GM19023 (cell line): Measurements from ENCODE around the gene UBR3.

Source experiments
- ATAC-seq: cut with Tn5 transposase; IDR thresholded peaks from one replicate; pipeline ENCODE4 v1.9.1; 2021; ENCODE audit warnings: mild to moderate bottlenecking, moderate library complexity; ENCODE audit not compliant: unreplicated experiment

UBR3 gene

DNA sequence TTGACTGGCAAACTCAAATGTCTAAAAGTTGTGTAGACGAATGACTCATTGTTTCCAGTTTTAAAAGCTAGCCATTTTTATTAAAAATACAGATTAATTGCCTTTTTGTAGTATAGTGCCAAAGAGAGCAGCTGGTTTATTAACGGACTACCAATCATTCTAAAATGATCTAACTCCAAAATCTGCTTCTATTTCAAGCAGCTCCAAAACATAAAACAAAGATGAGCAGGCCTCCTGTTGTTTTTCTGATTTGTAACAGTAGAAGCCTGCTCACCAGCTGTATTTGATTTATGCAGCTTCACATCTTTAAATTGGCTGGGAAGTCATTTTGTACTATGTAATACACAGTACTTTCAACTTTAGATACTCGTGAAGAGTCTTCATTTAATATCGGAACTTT lies 171.8 kb downstream of the UBR3 start:
- no peak for ATAC-seq

GRCh38 chr2:170002096-170002495 lies 174.8 kb downstream of the UBR3 start:
- ATAC-seq = no peak

DNA sequence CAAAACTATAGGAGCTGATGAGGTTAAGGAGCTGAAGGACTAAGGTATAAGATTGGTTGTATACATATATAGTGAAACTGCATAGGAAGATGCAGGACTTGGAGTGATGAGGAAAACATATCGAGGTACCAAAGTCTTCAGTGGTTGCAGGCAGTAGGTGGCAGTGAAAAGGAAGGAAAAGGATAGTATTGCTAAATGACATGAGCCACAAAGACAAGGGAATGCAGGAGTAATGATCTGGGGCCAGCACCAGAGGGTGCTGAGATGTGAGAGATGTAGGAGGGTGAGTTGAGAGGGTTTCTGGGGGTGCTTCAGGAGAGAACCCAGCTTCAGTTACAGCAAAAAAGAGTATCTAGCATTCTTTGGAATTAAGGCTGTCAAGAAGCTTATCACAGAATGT lies 178.4 kb downstream of the UBR3 start:
- ATAC-seq = no peak

- ATAC-seq = no peak
Observed at GRCh38 chr2:170006587-170007325, 179.5 kb downstream of the UBR3 start.

GRCh38 chr2:170009209-170009608 lies 182.0 kb downstream of the UBR3 start:
- no peak for ATAC-seq

DNA sequence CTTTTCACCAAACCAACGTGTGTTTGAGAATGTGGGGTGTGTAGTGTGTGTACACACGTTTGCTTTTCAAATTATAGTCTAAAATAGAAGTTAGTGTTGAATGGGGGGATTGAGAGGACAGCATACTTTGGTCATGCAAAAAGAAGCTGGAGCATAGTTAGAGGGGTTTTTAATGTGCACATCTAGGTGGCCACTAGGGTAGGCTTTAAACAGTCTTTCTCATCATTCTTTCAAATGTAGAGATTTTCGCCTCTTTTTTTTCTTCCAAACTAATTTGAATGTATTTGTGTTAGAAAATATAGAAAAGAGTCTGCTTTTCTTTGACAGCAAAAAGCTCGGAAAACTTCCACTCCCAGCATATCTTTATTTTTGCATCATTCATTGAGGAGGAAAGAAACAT lies 185.5 kb downstream of the UBR3 start:
- ATAC-seq = no peak

- no peak for ATAC-seq
Observed at GRCh38 chr2:170013802-170014551, 186.7 kb downstream of the UBR3 start.

DNA sequence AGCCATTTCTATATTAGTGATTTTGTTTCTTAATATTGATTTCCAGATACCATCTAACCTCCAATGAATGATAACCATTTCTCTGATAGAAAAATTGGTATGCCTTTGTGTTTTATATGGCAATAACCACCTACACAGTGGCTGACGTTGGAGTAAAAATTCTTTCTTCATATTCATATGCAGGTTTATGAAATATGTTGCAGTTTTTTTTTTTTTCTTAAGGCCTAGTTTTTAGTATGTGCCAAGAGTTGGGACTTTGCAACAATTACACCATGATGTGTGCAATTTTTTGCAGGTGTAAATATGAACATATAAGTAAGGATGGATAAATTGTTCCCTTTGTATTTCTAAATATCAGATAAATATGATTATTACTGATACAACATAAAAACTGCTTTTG lies 187.5 kb downstream of the UBR3 start:
- ATAC-seq = no peak

DNA sequence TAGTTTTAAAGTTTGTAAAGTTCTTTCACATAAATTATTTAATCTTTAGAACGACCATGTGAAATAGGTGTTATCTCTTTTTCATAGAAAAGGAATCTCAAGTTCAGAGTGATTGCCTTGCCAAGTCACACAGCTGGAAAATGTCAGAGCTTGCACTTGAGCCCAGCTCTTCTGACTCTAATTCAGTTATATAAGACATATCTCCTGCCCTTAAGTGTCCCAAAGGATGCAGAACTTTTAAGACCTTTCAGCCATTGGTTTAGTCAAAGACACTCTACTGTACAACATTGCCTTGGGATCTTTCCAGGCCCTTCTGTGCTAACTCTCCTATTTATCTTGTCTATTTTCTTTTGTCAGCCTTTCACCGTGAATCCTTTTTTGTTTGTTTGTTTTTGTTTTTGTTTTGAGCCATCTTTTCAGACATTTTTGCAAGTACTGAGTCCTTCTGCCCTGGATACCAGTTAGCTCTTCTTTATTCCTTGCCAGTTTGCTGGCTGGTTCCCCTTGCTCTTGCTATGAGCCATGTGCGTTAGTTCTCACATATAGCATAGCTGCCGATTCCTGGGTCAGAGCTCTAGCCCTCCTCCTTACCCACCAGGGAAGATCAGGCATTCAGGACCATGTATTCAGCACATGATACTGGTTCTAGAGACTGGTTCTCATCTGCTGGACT lies 190.7 kb downstream of the UBR3 start:
- no peak for ATAC-seq

- ATAC-seq = no peak
Observed at GRCh38 chr2:170019060-170019805, 192.0 kb downstream of the UBR3 start.

GRCh38 chr2:170020777-170021176 lies 193.5 kb downstream of the UBR3 start:
- no peak for ATAC-seq

GRCh38 chr2:170022692-170023091 lies 195.4 kb downstream of the UBR3 start:
- no peak for ATAC-seq

- ATAC-seq = peak; percentile 64
Observed at GRCh38 chr2:170024721-170025120, 197.5 kb downstream of the UBR3 start.

DNA sequence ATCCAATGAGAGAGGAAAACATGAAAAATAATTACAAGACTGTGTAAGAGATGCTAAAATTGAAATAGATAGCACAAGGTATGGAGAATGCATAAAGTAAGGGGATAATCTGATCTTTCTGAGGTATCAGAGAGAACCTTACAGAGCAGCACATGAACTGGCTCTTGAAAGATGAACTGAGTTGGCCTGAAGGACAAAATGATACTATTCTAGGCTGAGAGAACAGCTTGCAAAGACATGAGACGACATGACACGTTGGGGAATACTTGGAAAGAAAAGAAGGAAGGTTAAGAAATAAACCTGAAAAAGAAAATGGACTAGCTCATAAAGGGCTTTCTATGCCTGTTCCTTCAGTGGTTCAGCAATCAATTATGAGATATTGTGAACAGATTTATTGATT lies 198.0 kb downstream of the UBR3 start:
- ATAC-seq = no peak

DNA sequence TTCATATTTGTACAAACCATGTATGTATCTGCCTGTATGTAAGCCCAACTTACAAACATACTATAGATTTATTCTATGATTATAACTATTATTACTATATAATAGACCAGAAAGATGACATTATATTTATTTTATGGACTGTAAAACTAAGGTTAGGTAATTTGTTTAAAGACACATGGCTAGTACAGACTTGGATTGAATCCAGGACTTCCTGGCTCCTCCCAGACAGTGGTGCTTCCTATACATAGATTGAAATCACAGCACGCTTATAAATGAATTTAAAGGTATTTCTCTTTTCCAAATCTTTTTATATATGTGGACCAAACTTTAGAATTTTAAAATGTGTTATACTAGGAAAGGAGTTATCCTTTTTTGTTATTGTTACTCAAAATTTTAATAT lies 199.1 kb downstream of the UBR3 start:
- ATAC-seq = no peak

DNA sequence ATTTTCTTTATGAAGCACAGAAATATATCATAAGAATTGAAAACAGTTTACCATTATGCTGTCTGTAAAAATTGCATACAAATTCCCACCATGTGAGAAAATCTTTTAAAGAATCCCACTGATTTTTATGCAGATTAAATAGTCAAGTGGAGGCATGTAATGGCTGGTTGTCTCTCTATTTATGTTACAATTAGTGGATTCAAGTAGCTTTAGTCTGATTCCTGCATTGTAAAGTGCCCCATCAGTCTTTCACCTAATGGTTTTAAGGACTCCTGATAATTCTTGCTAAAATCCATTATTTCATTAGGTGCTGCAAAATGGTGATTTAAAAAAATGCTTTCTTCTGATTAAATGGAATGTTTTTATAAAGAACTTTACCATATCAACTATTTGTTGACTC lies 202.3 kb downstream of the UBR3 start:
- ATAC-seq = no peak

- ATAC-seq = no peak
Observed at GRCh38 chr2:170030040-170030439, 202.8 kb downstream of the UBR3 start.

- no peak for ATAC-seq
Observed at GRCh38 chr2:170031288-170031687, 204.0 kb downstream of the UBR3 start.

GRCh38 chr2:170034596-170034995 lies 207.3 kb downstream of the UBR3 start:
- ATAC-seq = no peak

- no peak for ATAC-seq
Observed at GRCh38 chr2:170038734-170039133, 211.5 kb downstream of the UBR3 start.
